A549 (cell line): Measurements from ENCODE around the gene ARHGEF37. TPM values are rescaled to one million over a fixed set of nuclear protein-coding genes. Genes with fewer than 3 reads are reported as not detected.

Source experiments
- ATAC-seq, 2 experiments: fragments of 200-7000 bp in 1 of 2; fragments of >200 bp in 1 of 2; cut with Nextera tagmentation in 1 of 2; cut with Tn5 transposase in 1 of 2; 3 replicates each; pipeline versions ENCODE4 v1.8.0 to v1.9.1; 2018 to 2020; ENCODE audit warnings: mild to moderate bottlenecking in 1 of 2, moderate library complexity in 1 of 2
- CTCF ChIA-PET: fragments of 300-600 bp; sonication (Branson Sonifier 250); formaldehyde crosslinking; extraction: SDS; loops from one replicate; lab custom pipeline; 2021; ENCODE audit warnings: antibody characterized with exemption, inconsistent platforms; lab: Yijun Ruan, JAX
- POLR2A ChIA-PET: fragments of 350-600 bp; formaldehyde crosslinking; extraction: SDS; loops from one replicate; lab custom pipeline; 2021; ENCODE audit warnings: antibody characterized with exemption, inconsistent platforms; lab: Yijun Ruan, JAX
- DNase-seq, 2 experiments: peaks; one replicate each; pipeline versions ENCODE4 v3.0.0 to v3.0.0-alpha.2; 2011 to 2016; ENCODE audit warnings: low read depth in 1 of 2, low spot score in 1 of 2
- FAIRE-seq: peaks from 2 replicates; lab custom pipeline; 2011; peaks lifted over from hg19 to GRCh38; lab: Jason Lieb, UNC
- H3K27ac ChIP-seq, 2 experiments: fragments of >200 bp; sonication (Bioruptor Twin); formaldehyde crosslinking; 3 replicates each; pipeline ENCODE4 v1.5.1; 2016 to 2017
- H3K4me1 ChIP-seq: fragments of >200 bp; sonication (Bioruptor Twin); formaldehyde crosslinking; 3 replicates; pipeline ENCODE4 v1.6.1; 2016
- H3K4me2 ChIP-seq: fragments of >200 bp; sonication (Bioruptor Twin); formaldehyde crosslinking; 3 replicates; pipeline ENCODE4 v1.6.1; 2016
- H3K4me3 ChIP-seq: fragments of >200 bp; sonication (Bioruptor Twin); formaldehyde crosslinking; 3 replicates; pipeline ENCODE4 v1.5.1; 2016
- H3K9me3 ChIP-seq: fragments of >200 bp; sonication (Bioruptor Twin); formaldehyde crosslinking; 3 replicates; pipeline ENCODE4 v1.6.1; 2016
- BHLHE40 ChIP-seq: IDR thresholded peaks from 2 replicates; pipeline ENCODE4 v1.6.1; 2012; ENCODE audit warnings: low read depth, low read length, inconsistent platforms
- CHD2 ChIP-seq: fragments of 150-350 bp; IDR thresholded peaks from 2 replicates; pipeline ENCODE4 v1.6.1; 2014; ENCODE audit warnings: low read length; ENCODE audit not compliant: partially characterized antibody
- EHMT2 ChIP-seq: fragments of 200-600 bp; sonication (generic); IDR thresholded peaks from 2 replicates; pipeline ENCODE4 v1.6.1; 2016; ENCODE audit warnings: antibody characterized with exemption, low read depth, mild to moderate bottlenecking, moderate library complexity
- ESRRA ChIP-seq: fragments of 150-350 bp; IDR thresholded peaks from 2 replicates; pipeline ENCODE4 v1.6.1; 2014; ENCODE audit warnings: mild to moderate bottlenecking, low read length, borderline replicate concordance
- HOXB13 ChIP-seq: fragments of 250-450 bp; sonication (Bioruptor Pico); IDR thresholded peaks from 2 replicates; pipeline ENCODE4 v1.5.0; 2020; ENCODE audit warnings: low read depth, mild to moderate bottlenecking, moderate library complexity
- JUN ChIP-seq, 2 experiments: fragments of >200 bp; sonication (Bioruptor Twin); formaldehyde crosslinking; IDR thresholded peaks; 2 replicates in 1 of 2; 3 replicates in 1 of 2; pipeline ENCODE4 v1.6.1; 2016 to 2017
- JUNB ChIP-seq: fragments of >200 bp; sonication (Bioruptor Twin); formaldehyde crosslinking; IDR thresholded peaks from 2 replicates; pipeline ENCODE4 v1.6.1; 2016
- KDM5A ChIP-seq: fragments of 200-600 bp; sonication (generic); IDR thresholded peaks from 2 replicates; pipeline ENCODE4 v1.6.1; 2016; ENCODE audit warnings: antibody characterized with exemption, mild to moderate bottlenecking
- MAZ ChIP-seq: fragments of 150-350 bp; IDR thresholded peaks from 2 replicates; pipeline ENCODE4 v1.6.1; 2014; ENCODE audit warnings: antibody characterized with exemption, low read depth, low read length, borderline replicate concordance
- MYC ChIP-seq: IDR thresholded peaks from 2 replicates; pipeline ENCODE4 v1.6.1; 2012; ENCODE audit warnings: mild to moderate bottlenecking, inconsistent platforms, low read length, improper control_type of control experiment, borderline replicate concordance
- NPAS2 ChIP-seq: fragments of 250-450 bp; sonication (Bioruptor Pico); IDR thresholded peaks from 2 replicates; pipeline ENCODE4 v1.8.0; 2022; ENCODE audit warnings: mild to moderate bottlenecking, moderate library complexity, borderline replicate concordance
- PHF8 ChIP-seq: fragments of 200-600 bp; sonication (generic); IDR thresholded peaks from 2 replicates; pipeline ENCODE4 v1.6.1; 2016; ENCODE audit warnings: low read depth, mild to moderate bottlenecking, antibody characterized with exemption, moderate library complexity, borderline replicate concordance
- RAD21 ChIP-seq, 2 experiments: fragments of >200 bp in 1 of 2; sonication (Bioruptor Twin) in 1 of 2; formaldehyde crosslinking in 1 of 2; IDR thresholded peaks in 1 of 2; conservative IDR thresholded peaks in 1 of 2; 2 replicates in 1 of 2; 3 replicates in 1 of 2; pipeline ENCODE4 v1.6.1; 2012 to 2018; ENCODE audit warnings: inconsistent platforms in 1 of 2
- RNF2 ChIP-seq: fragments of 200-600 bp; sonication (generic); IDR thresholded peaks from 2 replicates; pipeline ENCODE4 v1.6.1; 2016; ENCODE audit warnings: low read depth, mild to moderate bottlenecking, antibody characterized with exemption, moderate library complexity, borderline replicate concordance
- ZC3H11A ChIP-seq: fragments of 450-650 bp; IDR thresholded peaks from 2 replicates; pipeline ENCODE4 v1.6.1; 2014; ENCODE audit warnings: antibody characterized with exemption, mild to moderate bottlenecking
- ZNF302 ChIP-seq: fragments of 250-450 bp; sonication (Bioruptor Pico); IDR thresholded peaks from 2 replicates; pipeline ENCODE4 v1.9.0; 2021; ENCODE audit warnings: inconsistent platforms, mild to moderate bottlenecking, moderate library complexity
- WGBS: methylation state at CpG from one replicate; pipeline ENCODE4 v1.1.6; 2017; ENCODE audit errors: missing lambda C conversion rate; 5-methylcytosine and 5-hydroxymethylcytosine counted together
- polyA plus RNA-seq, 4 experiments: library from polyadenylated mRNA; depleted of rRNA in 3 of 4; stranded (reverse); fragments of >200 nt; fragmentation: RNase III in 1 of 4; extraction: RNeasy Plus Mini Kit Qiagen cat#74134 plus additional on column Dnase treatment in 1 of 4; gene quantifications; 2 replicates in 3 of 4; 3 replicates in 1 of 4; pipeline ENCODE4 v1.2.3, GENCODE V29; 2011 to 2017
- TF ChIP-seq, protein P1 (sequence below): fragments of 250-450 bp; sonication (Bioruptor Pico); IDR thresholded peaks from 2 replicates; pipeline ENCODE4 v1.5.0; 2020; ENCODE audit warnings: low read depth, mild to moderate bottlenecking, moderate library complexity
- TF ChIP-seq, protein P2 (sequence below): fragments of >200 bp; sonication (Bioruptor Twin); formaldehyde crosslinking; IDR thresholded peaks from 3 replicates; pipeline ENCODE4 v1.5.1; 2016
- TF ChIP-seq, protein P3 (sequence below): fragments of 150-350 bp; IDR thresholded peaks from 2 replicates; pipeline ENCODE4 v1.6.1; 2014; ENCODE audit warnings: low read depth, mild to moderate bottlenecking, low read length
- TF ChIP-seq, protein P4 (sequence below): fragments of >200 bp; sonication (Bioruptor Twin); formaldehyde crosslinking; IDR thresholded peaks from 2 replicates; pipeline ENCODE4 v1.6.1; 2016

ARHGEF37 gene
- polyA plus RNA-seq, 2 of the 4 experiments (the other 2 are of a cell fraction): 1.2 to 1.5 TPM

- ATAC-seq: peak in 1 of 2 experiments; percentile 44; a peak in 3 of 6 replicates
- 42% methylated on average over 6 of the region's 6 CpGs for WGBS
- CTCF ChIA-PET: interaction anchor here (0.7 to 3.6 kb wide), 13 partner anchors 10 to 180 kb away, joined by 3 to 26 read pairs (median 4); no protein-coding TSS in a partner anchor
These were observed 75.4 kb downstream of the ARHGEF37 start for GRCh38 chr5:149656576-149657182.

DNA sequence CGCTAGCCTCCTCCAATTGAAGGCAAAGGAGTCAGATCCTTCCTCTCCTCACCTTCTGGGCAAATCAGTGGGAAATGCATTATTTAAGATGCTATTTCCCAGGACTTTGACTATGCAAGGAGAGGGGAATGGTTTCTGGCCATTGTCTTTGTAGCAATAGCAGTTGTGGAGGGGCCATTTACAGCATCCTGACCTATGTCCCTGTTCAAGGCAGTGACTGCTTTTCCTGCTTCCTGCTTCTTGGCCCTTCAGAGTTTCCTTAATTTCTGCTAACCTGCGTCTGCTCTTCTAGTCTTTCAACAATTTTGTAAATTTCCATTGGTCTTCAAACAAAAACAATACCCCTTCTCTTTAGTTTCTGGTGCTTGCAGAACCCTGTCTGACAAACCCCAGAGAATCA is 76.0 kb downstream of the ARHGEF37 start:
- ChIA-PET CTCF (interaction anchor here (0.8 to 3.6 kb wide), 10 partner anchors 10 to 180 kb away, joined by 3 to 26 read pairs (median 4); no protein-coding TSS in a partner anchor), POLR2A (no interaction called here)
- H3K4me2 ChIP-seq: no peak overlapping the region
- H3K9me3 ChIP-seq: no peaks in the 10 kb centered on the region
- no peak for FAIRE-seq
- TF ChIP-seq NPAS2 (no peak), EHMT2 (no peak), MYC (no peak), JUNB (no peak), HOXB13 (CRISPR knock-in tag) (no peak), JUN (IDR thresholded peaks at IDR 0.05) (no peak), RAD21 (conservative IDR thresholded peaks at IDR 0.05 in 1 of 2, IDR thresholded peaks at IDR 0.05 in 1 of 2) (no peak), CHD2 (no peak), RNF2 (no peak), ZC3H11A (no peak), PHF8 (no peak), ESRRA (no peak), KDM5A (no peak), MAZ (no peak), BHLHE40 (no peak)
- TF ChIP-seq, protein P1, sequence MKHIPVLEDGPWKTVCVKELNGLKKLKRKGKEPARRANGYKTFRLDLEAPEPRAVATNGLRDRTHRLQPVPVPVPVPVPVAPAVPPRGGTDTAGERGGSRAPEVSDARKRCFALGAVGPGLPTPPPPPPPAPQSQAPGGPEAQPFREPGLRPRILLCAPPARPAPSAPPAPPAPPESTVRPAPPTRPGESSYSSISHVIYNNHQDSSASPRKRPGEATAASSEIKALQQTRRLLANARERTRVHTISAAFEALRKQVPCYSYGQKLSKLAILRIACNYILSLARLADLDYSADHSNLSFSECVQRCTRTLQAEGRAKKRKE: no peak
- TF ChIP-seq, protein P2, sequence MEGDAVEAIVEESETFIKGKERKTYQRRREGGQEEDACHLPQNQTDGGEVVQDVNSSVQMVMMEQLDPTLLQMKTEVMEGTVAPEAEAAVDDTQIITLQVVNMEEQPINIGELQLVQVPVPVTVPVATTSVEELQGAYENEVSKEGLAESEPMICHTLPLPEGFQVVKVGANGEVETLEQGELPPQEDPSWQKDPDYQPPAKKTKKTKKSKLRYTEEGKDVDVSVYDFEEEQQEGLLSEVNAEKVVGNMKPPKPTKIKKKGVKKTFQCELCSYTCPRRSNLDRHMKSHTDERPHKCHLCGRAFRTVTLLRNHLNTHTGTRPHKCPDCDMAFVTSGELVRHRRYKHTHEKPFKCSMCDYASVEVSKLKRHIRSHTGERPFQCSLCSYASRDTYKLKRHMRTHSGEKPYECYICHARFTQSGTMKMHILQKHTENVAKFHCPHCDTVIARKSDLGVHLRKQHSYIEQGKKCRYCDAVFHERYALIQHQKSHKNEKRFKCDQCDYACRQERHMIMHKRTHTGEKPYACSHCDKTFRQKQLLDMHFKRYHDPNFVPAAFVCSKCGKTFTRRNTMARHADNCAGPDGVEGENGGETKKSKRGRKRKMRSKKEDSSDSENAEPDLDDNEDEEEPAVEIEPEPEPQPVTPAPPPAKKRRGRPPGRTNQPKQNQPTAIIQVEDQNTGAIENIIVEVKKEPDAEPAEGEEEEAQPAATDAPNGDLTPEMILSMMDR: no peak
- TF ChIP-seq, protein P3, sequence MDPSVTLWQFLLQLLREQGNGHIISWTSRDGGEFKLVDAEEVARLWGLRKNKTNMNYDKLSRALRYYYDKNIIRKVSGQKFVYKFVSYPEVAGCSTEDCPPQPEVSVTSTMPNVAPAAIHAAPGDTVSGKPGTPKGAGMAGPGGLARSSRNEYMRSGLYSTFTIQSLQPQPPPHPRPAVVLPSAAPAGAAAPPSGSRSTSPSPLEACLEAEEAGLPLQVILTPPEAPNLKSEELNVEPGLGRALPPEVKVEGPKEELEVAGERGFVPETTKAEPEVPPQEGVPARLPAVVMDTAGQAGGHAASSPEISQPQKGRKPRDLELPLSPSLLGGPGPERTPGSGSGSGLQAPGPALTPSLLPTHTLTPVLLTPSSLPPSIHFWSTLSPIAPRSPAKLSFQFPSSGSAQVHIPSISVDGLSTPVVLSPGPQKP: no peak
- H3K4me3 ChIP-seq: no peak overlapping the region
- ATAC-seq: no peak
- no peak for DNase-seq
- no peaks in the 10 kb centered on the region for H3K4me1 ChIP-seq
- H3K27ac ChIP-seq: no peak overlapping the region
- 90% methylated on average over 2 of the region's 2 CpGs for WGBS

More at GRCh38 chr5:149656576-149657182, 75.4 kb downstream of the ARHGEF37 start:
- H3K4me3 ChIP-seq: no peak overlapping the region
- TF ChIP-seq, protein P4, sequence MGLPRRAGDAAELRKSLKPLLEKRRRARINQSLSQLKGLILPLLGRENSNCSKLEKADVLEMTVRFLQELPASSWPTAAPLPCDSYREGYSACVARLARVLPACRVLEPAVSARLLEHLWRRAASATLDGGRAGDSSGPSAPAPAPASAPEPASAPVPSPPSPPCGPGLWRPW: no peak
- no peak for TF ChIP-seq ZNF302 (CRISPR knock-in tag)
- TF ChIP-seq RAD21 (conservative IDR thresholded peaks at IDR 0.05 in 1 of 2, IDR thresholded peaks at IDR 0.05 in 1 of 2): peak in 1 of 2 experiments; percentile 45; a peak in 2 of 5 replicates
- TF ChIP-seq, protein P2: peak; percentile 34; the same call in 1 of the 3 replicates
- no peaks in the 10 kb centered on the region for H3K9me3 ChIP-seq
- H3K4me1 ChIP-seq: no peaks in the 10 kb centered on the region
- H3K4me2 ChIP-seq: no peak overlapping the region
- FAIRE-seq (no peak), DNase-seq (peak; percentile 38 to 43)
- no peak overlapping the region for H3K27ac ChIP-seq
- POLR2A ChIA-PET: no interaction called here
